H1 (cell line): ENCODE results near the gene MEIS3. TPM values are rescaled to one million over a fixed set of nuclear protein-coding genes. Genes with fewer than 3 reads are reported as not detected.

ENCODE experiments used
- CTCF ChIA-PET: fragments of 300-600 bp; sonication (Branson Sonifier 250); formaldehyde crosslinking; loops from one replicate; lab custom pipeline; 2021; ENCODE audit not compliant: partially characterized antibody; lab: Charles Lee
- POLR2A ChIA-PET: fragments of 300-600 bp; sonication (Branson Sonifier 250); formaldehyde crosslinking; loops from one replicate; lab custom pipeline; 2021; ENCODE audit warnings: inconsistent platforms; ENCODE audit not compliant: partially characterized antibody; lab: Charles Lee
- DNase-seq, 2 experiments: peaks; one replicate each; pipeline versions ENCODE4 v3.0.0 to v3.0.0-alpha.2; 2010 to 2022; ENCODE audit warnings: low spot score in 2 of 2, low read depth in 1 of 2, mixed read lengths in 1 of 2
- FAIRE-seq: peaks from 2 replicates; lab custom pipeline; 2011; peaks lifted over from hg19 to GRCh38; lab: Jason Lieb, UNC
- H2AFZ ChIP-seq: 2 replicates; pipeline ENCODE4 v1.8.1; 2012; ENCODE audit warnings: low read length, inconsistent platforms
- H2AK5ac ChIP-seq: 2 replicates; pipeline ENCODE4 v1.6.1; 2013; ENCODE audit warnings: low read depth, low read length
- H2BK120ac ChIP-seq: replicated peaks from 2 replicates; pipeline ENCODE3; 2013; ENCODE audit warnings: low read depth, low read length, inconsistent platforms
- H2BK12ac ChIP-seq: 2 replicates; pipeline ENCODE4 v1.6.1; 2013; ENCODE audit warnings: low read depth, low read length
- H2BK15ac ChIP-seq: 2 replicates; pipeline ENCODE4 v1.6.1; 2013; ENCODE audit warnings: low read length
- H2BK20ac ChIP-seq: 2 replicates; pipeline ENCODE4 v1.6.1; 2013; ENCODE audit warnings: low read length
- H2BK5ac ChIP-seq: 2 replicates; pipeline ENCODE4 v1.6.1; 2013; ENCODE audit warnings: low read depth, low read length
- H3K14ac ChIP-seq: 2 replicates; pipeline ENCODE4 v1.6.1; 2013; ENCODE audit warnings: inconsistent platforms; ENCODE audit not compliant: insufficient read length
- H3K18ac ChIP-seq: 2 replicates; pipeline ENCODE4 v1.6.1; 2013; ENCODE audit warnings: low read length; ENCODE audit errors: extremely low read depth
- H3K23ac ChIP-seq: 2 replicates; pipeline ENCODE4 v1.6.1; 2013; ENCODE audit warnings: inconsistent platforms; ENCODE audit not compliant: insufficient read length
- H3K23me2 ChIP-seq: 2 replicates; pipeline ENCODE4 v1.6.1; 2013; ENCODE audit warnings: low read depth, low read length
- H3K27ac ChIP-seq: 2 replicates; pipeline ENCODE4 v1.6.1; 2011; ENCODE audit warnings: low read depth, low read length, inconsistent platforms
- H3K27me3 ChIP-seq, 4 experiments: replicated peaks in 1 of 4; 1 replicate in 1 of 4; 2 replicates in 3 of 4; pipeline versions ENCODE4 v1.6.1 to v1.8.1; 2011 to 2013; ENCODE audit warnings: low read length in 3 of 4, mild to moderate bottlenecking in 3 of 4, inconsistent platforms in 2 of 4, mixed read lengths in 2 of 4, moderate library complexity in 1 of 4; ENCODE audit not compliant: control insufficient read depth in 3 of 4, insufficient read depth in 3 of 4; ENCODE audit errors: extremely low read depth in 1 of 4
- H3K36me3 ChIP-seq, 4 experiments: 2 replicates each; pipeline versions ENCODE4 v1.6.1 to v1.8.1; 2011 to 2013; ENCODE audit warnings: mild to moderate bottlenecking in 4 of 4, low read length in 3 of 4, moderate library complexity in 2 of 4, control low read depth in 1 of 4, inconsistent platforms in 1 of 4; ENCODE audit not compliant: insufficient read depth in 4 of 4, control insufficient read depth in 2 of 4
- H3K4ac ChIP-seq: replicated peaks from 2 replicates; pipeline ENCODE3; 2013; ENCODE audit warnings: low read length, low read depth, mixed read lengths, inconsistent platforms; ENCODE audit not compliant: insufficient read length
- H3K4me1 ChIP-seq, 4 experiments: replicated peaks in 1 of 4; 1 replicate in 1 of 4; 2 replicates in 3 of 4; pipeline versions ENCODE4 v1.6.1 to v1.8.1; 2011 to 2013; ENCODE audit warnings: low read length in 3 of 4, inconsistent platforms in 2 of 4, mixed read lengths in 1 of 4; ENCODE audit not compliant: insufficient read depth in 4 of 4, control insufficient read depth in 3 of 4
- H3K4me2 ChIP-seq, 2 experiments: 2 replicates each; pipeline versions ENCODE4 v1.6.1 to v1.8.1; 2011 to 2013; ENCODE audit warnings: low read depth in 2 of 2, low read length in 2 of 2, control low read depth in 1 of 2, inconsistent platforms in 1 of 2, mild to moderate bottlenecking in 1 of 2; ENCODE audit not compliant: insufficient read depth in 1 of 2
- H3K4me3 ChIP-seq, 4 experiments: fragments of 200-600, 300-600 bp in 1 of 4; sonication (generic), shearing (Covaris generic), sonication (Bioruptor Twin) in 1 of 4; 2 replicates each; pipeline versions ENCODE4 v1.5.1 to v1.8.1; 2011 to 2016; ENCODE audit warnings: low read length in 4 of 4, low read depth in 3 of 4, control low read depth in 2 of 4, inconsistent platforms in 2 of 4, mild to moderate bottlenecking in 2 of 4, mixed read lengths in 1 of 4, moderate library complexity in 1 of 4; ENCODE audit not compliant: insufficient read depth in 2 of 4; ENCODE audit errors: extremely low read depth in 1 of 4
- H3K56ac ChIP-seq: replicated peaks from 2 replicates; pipeline ENCODE3; 2013; ENCODE audit warnings: low read depth, mild to moderate bottlenecking, mixed read lengths, low read length, inconsistent platforms; ENCODE audit not compliant: insufficient read length
- H3K79me1 ChIP-seq: 2 replicates; pipeline ENCODE4 v1.6.1; 2013; ENCODE audit warnings: low read depth, low read length, control low read depth
- H3K79me2 ChIP-seq, 2 experiments: 2 replicates each; pipeline versions ENCODE4 v1.6.1 to v1.8.1; 2012 to 2013; ENCODE audit warnings: low read length in 2 of 2, mild to moderate bottlenecking in 2 of 2, inconsistent platforms in 1 of 2; ENCODE audit not compliant: insufficient read depth in 2 of 2, control insufficient read depth in 1 of 2
- H3K9ac ChIP-seq, 4 experiments: replicated peaks in 1 of 4; 1 replicate in 1 of 4; 2 replicates in 3 of 4; pipeline versions ENCODE4 v1.6.1 to v1.8.1; 2011 to 2013; ENCODE audit warnings: low read depth in 3 of 4, low read length in 3 of 4, control low read depth in 2 of 4, mild to moderate bottlenecking in 2 of 4, moderate library complexity in 2 of 4, inconsistent platforms in 1 of 4; ENCODE audit errors: extremely low read depth in 1 of 4
- H3K9me3 ChIP-seq, 2 experiments: 2 replicates each; pipeline versions ENCODE4 v1.6.1 to v1.8.1; 2012 to 2013; ENCODE audit warnings: mild to moderate bottlenecking in 2 of 2, moderate library complexity in 2 of 2, control low read depth in 1 of 2, inconsistent platforms in 1 of 2, low read depth in 1 of 2, low read length in 1 of 2, mixed read lengths in 1 of 2; ENCODE audit not compliant: insufficient read depth in 2 of 2
- H4K20me1 ChIP-seq, 2 experiments: replicated peaks in 1 of 2; 2 replicates each; pipeline versions ENCODE3 to v1.8.1; 2011 to 2013; ENCODE audit warnings: inconsistent platforms in 2 of 2, low read length in 2 of 2, mild to moderate bottlenecking in 1 of 2; ENCODE audit not compliant: insufficient read depth in 2 of 2, control insufficient read depth in 1 of 2
- H4K5ac ChIP-seq: 2 replicates; pipeline ENCODE4 v1.6.1; 2013; ENCODE audit warnings: low read length, low read depth, mixed read lengths, inconsistent platforms; ENCODE audit not compliant: insufficient read length
- H4K8ac ChIP-seq: 2 replicates; pipeline ENCODE4 v1.8.0; 2013; ENCODE audit warnings: mild to moderate bottlenecking, moderate library complexity, low read length, inconsistent platforms; ENCODE audit not compliant: insufficient read depth; ENCODE audit errors: extremely low read depth
- H4K91ac ChIP-seq: replicated peaks from 2 replicates; pipeline ENCODE3; 2013; ENCODE audit warnings: low read length, mixed read lengths, inconsistent platforms; ENCODE audit not compliant: insufficient read length
- CTCF ChIP-seq, 3 experiments: IDR thresholded peaks; 1 replicate in 2 of 3; 2 replicates in 1 of 3; pipeline versions ENCODE4 v1.5.1 to v1.6.1; 2011; ENCODE audit warnings: low read length in 3 of 3, mild to moderate bottlenecking in 3 of 3, inconsistent platforms in 2 of 3, low read depth in 1 of 3, moderate library complexity in 1 of 3; ENCODE audit not compliant: insufficient read depth in 1 of 3; ENCODE audit errors: control extremely low read depth in 1 of 3
- NRF1 ChIP-seq: IDR thresholded peaks from 2 replicates; pipeline ENCODE4 v1.6.1; 2011; ENCODE audit warnings: mild to moderate bottlenecking, low read depth, low read length, improper control_type of control experiment
- RAD21 ChIP-seq, 2 experiments: IDR thresholded peaks in 1 of 2; conservative IDR thresholded peaks in 1 of 2; 2 replicates each; pipeline ENCODE4 v1.6.1; 2011; ENCODE audit warnings: low read depth in 2 of 2, low read length in 2 of 2, improper control_type of control experiment in 1 of 2, inconsistent platforms in 1 of 2, mild to moderate bottlenecking in 1 of 2, moderate library complexity in 1 of 2
- WGBS, 2 experiments: shearing (Covaris generic) in 1 of 2; methylation state at CpG; one replicate each; pipeline versions ENCODE4 v1.1.6 to v1.1.7; 2013 to 2015; ENCODE audit warnings: low lambda C conversion rate in 2 of 2, mixed read lengths in 2 of 2, inconsistent platforms in 1 of 2, low coverage in 1 of 2, missing lambda C conversion rate in 1 of 2; ENCODE audit not compliant: insufficient replicate concordance in 2 of 2, insufficient coverage in 1 of 2, insufficient read length in 1 of 2; ENCODE audit errors: extremely low coverage in 1 of 2, missing lambda C conversion rate in 1 of 2; 5-methylcytosine and 5-hydroxymethylcytosine counted together
- polyA plus RNA-seq, 7 experiments: library from polyadenylated mRNA; depleted of rRNA in 3 of 7; stranded (reverse) in 5 of 7; unstranded in 2 of 7; fragments of >200 nt in 5 of 7; fragments of 200-250 nt in 2 of 7; gene quantifications; 1 replicate in 5 of 7; 2 replicates in 1 of 7; 4 replicates in 1 of 7; pipeline versions ENCODE4 v1.2.1 to v1.2.3, GENCODE V29; 2011 to 2013; ENCODE audit warnings: missing spikeins in 2 of 7, mixed read lengths in 2 of 7
- total RNA-seq: library from RNA; stranded (reverse); fragmentation: NEBNext Ultra II Directional; extraction: Animal tissue kit (Norgen Biotek cat#: 25700); gene quantifications from 2 replicates; pipeline ENCODE4 v1.2.1, GENCODE V29; 2021

Gene MEIS3
- total and polyA plus RNA-seq, 2 of the 8 experiments (the other 6 are each of a cell fraction or from before 2014, with no cell fraction given) = 24.5 to 28.2 TPM

DNA sequence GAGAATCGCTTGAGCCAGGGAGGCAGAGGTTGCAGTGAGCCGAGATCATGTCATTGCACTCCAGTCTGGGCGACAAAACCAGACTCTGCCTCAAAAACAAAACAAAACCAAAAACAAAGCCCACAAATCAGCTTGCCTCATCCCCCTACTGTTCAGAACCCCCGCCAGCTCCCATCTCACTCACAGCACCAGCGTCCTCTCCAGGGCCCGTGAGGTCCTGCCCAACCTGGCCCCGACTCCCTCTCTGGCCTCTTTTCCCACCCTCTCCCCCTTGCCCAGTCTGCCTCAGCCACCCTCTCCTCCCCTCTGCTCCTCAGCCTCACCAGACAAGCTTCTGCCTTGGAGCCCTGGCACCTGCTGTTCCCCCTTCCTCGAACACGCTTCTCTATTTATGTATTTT, 48.6 kb upstream of the MEIS3 start:
- FAIRE-seq = no peak

More for the DNA sequence above, 48.6 kb upstream of the MEIS3 start:
- peak in 2 of 3 experiments; percentile 2 to 21; a peak in 1 of 4 replicates for TF ChIP-seq CTCF (IDR thresholded peaks at IDR 0.05; ENCODE audit: control extremely low read depth in 1 of 3, insufficient read depth in 1 of 3, low read depth in 1 of 3, low read length in 3 of 3)
- TF ChIP-seq RAD21 (IDR thresholded peaks at IDR 0.05 in 1 of 2, conservative IDR thresholded peaks at IDR 0.05 in 1 of 2; ENCODE audit: low read depth in 2 of 2, low read length in 2 of 2) = 0 out of 4 replicates have a peak, but pooled peaks of 1 of the 2 experiments have one; percentile 10
- TF ChIP-seq NRF1 = no peak
- no peaks in the 10 kb centered on the region for H4K20me1 ChIP-seq
- no peak overlapping the region for H4K5ac ChIP-seq
- no peak overlapping the region for H2BK120ac ChIP-seq
- no peak overlapping the region for H2BK12ac ChIP-seq
- ChIA-PET CTCF (interaction anchor here (1.7 to 4.1 kb wide), 6 partner anchors 12 to 33 kb away, joined by 4 to 16 read pairs (median 6); no protein-coding TSS in a partner anchor), POLR2A (interaction anchor here (1.4 to 5.2 kb wide), 3 partner anchors 20 to 40 kb away, joined by 5 to 29 read pairs (median 9); no protein-coding TSS in a partner anchor)
- H4K8ac ChIP-seq = no peak overlapping the region
- no peak for DNase-seq
- H2BK5ac ChIP-seq = no peak overlapping the region
- H4K91ac ChIP-seq = no peak overlapping the region
- H3K27ac ChIP-seq = no peak overlapping the region
- H3K27me3 ChIP-seq = peaks cover 0 to 5% (median 3%) of the 10 kb centered on the region in 4 experiments; a peak in 3 of 7 replicates
- H3K56ac ChIP-seq = no peak overlapping the region
- no peak overlapping the region for H2AFZ ChIP-seq
- no peaks in the 10 kb centered on the region for H3K9me3 ChIP-seq
- H3K9ac ChIP-seq = no peak overlapping the region
- H3K4me3 ChIP-seq = no peak overlapping the region
- H3K4me2 ChIP-seq = peak overlapping the region in 1 of 2 experiments; percentile 83; a peak in 2 of 4 replicates
- no peaks in the 10 kb centered on the region for H3K79me1 ChIP-seq
- H3K14ac ChIP-seq = no peak overlapping the region
- H3K4me1 ChIP-seq = peaks cover 4 to 33% (median 18%) of the 10 kb centered on the region in 4 experiments
- H3K36me3 ChIP-seq = no peaks in the 10 kb centered on the region
- no peaks in the 10 kb centered on the region for H3K79me2 ChIP-seq
- peak overlapping the region; percentile 98; the same call in 1 of the 2 replicates for H2BK15ac ChIP-seq
- no peak overlapping the region for H3K23ac ChIP-seq
- H3K18ac ChIP-seq = peak overlapping the region; percentile 32; the same call in 1 of the 2 replicates
- H2BK20ac ChIP-seq = no peak overlapping the region
- WGBS, 2 experiments = 81% methylated on average over 8 of the region's 9 CpGs; no CpG with 5 or more reads in 1 of the 2 experiments
- H3K23me2 ChIP-seq = peaks cover 7% of the 10 kb centered on the region; the same call in 1 of the 2 replicates
- H2AK5ac ChIP-seq = no peak overlapping the region
- no peak overlapping the region for H3K4ac ChIP-seq
